Breast epithelium (tissue), 4 donors: ENCODE results near the gene WBP1. TPM values are rescaled to one million over a fixed set of nuclear protein-coding genes. Genes with fewer than 3 reads are reported as not detected.
"Not testable (repeated sequence)": the region's sequence is repeated elsewhere in the genome, so short reads cannot be mapped to it uniquely, and the experiment has no call there.

Experiments
- DNase-seq, 2 donors: peaks; one replicate each; pipeline ENCODE4 v3.0.0-alpha.2; 2019; ENCODE audit warnings: low spot score in 2 of 2
- H3K27ac ChIP-seq, 2 donors: fragments of 200-600 bp; sonication (generic) in 1 of 2; one replicate each; pipeline ENCODE4 v1.5.1; 2016 to 2019; ENCODE audit warnings: mild to moderate bottlenecking in 1 of 2
- H3K27me3 ChIP-seq, 2 donors: fragments of 200-600 bp; sonication (generic) in 1 of 2; one replicate each; pipeline versions ENCODE4 v1.5.1 to v1.6.0; 2017 to 2019; ENCODE audit warnings: control low read depth in 1 of 2, mild to moderate bottlenecking in 1 of 2
- H3K36me3 ChIP-seq: fragments of 200-600 bp; one replicate; pipeline ENCODE4 v1.5.1; 2019
- H3K4me1 ChIP-seq, 2 donors: fragments of 200-600 bp; sonication (generic); one replicate each; pipeline ENCODE4 v1.5.1; 2016 to 2019; ENCODE audit warnings: control low read depth in 1 of 2
- H3K4me3 ChIP-seq, 3 donors: fragments of 200-600 bp; sonication (generic); 1 replicate in 2 of 3; 2 replicates in 1 of 3; pipeline ENCODE4 v1.5.1; 2016 to 2019; ENCODE audit warnings: mild to moderate bottlenecking in 3 of 3, moderate library complexity in 2 of 3
- H3K9me3 ChIP-seq, 2 donors: fragments of 200-600 bp; sonication (generic) in 1 of 2; one replicate each; pipeline ENCODE4 v1.5.1; 2016 to 2019; ENCODE audit warnings: control low read depth in 1 of 2
- POLR2A ChIP-seq: fragments of 450-650 bp; IDR thresholded peaks from one replicate; pipeline ENCODE4 v1.6.1; 2016; ENCODE audit warnings: antibody characterized with exemption, mild to moderate bottlenecking, moderate library complexity
- POLR2AphosphoS5 ChIP-seq, 3 donors: sonication (generic); formaldehyde crosslinking; IDR thresholded peaks; one replicate each; pipeline ENCODE4 v1.6.1; 2017; ENCODE audit warnings: antibody characterized with exemption in 3 of 3
- intact Hi-C: fragments of 100-400 bp; cut with DNase I; formaldehyde crosslinking; loops from one replicate; pipeline ENCODE4 v1.15.1; 2023; ENCODE audit warnings: low total_unique reads
- total RNA-seq, 3 donors: library from RNA; depleted of rRNA; stranded (reverse); fragments of >200 nt; gene quantifications; one replicate each; pipeline ENCODE4 v1.1.0, GENCODE V29; 2016
- TF ChIP-seq, protein P1 (sequence below), 3 donors: fragments of 450-650 bp; IDR thresholded peaks; one replicate each; pipeline ENCODE4 v1.5.1; 2016 to 2017; ENCODE audit warnings: antibody characterized with exemption in 3 of 3, mild to moderate bottlenecking in 3 of 3, moderate library complexity in 3 of 3

Gene WBP1
- total RNA-seq, 3 donors from 2014 or later = 58.0 to 70.0 (median 61.9) TPM

DNA sequence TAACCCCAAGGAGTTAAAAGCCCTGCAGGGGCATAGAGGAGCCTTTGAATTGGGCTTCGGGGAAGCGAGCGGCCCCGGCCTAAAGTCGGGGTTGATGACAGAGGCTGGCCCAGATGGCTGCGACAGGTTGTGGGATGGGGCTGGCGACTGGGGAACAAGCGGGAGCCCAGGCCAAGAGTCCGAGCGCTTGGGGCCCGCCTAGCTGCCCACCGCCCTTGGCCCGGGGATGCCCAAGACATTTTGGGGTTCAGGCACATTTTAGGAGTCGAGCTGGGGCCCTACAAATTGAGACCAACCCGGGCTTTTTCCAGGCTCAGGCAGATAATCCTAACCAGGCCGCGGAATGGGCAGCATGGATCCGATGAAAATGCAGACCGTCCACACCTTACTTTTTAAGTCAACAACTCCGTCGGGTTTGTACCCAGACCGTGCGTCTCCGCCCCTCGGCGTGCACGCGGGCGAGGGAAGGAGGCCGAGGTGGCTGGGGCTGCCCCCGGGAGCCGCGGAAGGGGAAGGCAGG lies 17.0 kb upstream of the WBP1 start:
- intact Hi-C loops = no loop called here
- H3K27me3 ChIP-seq = no peaks in the 10 kb centered on the region
- H3K36me3 ChIP-seq = no peaks in the 10 kb centered on the region
- H3K4me1 ChIP-seq = peaks cover 5 to 15% of the 10 kb centered on the region in 2 donors
- peak overlapping the region; percentile 93 to 97 for H3K27ac ChIP-seq
- DNase-seq = peak in 1 of 2 donors; percentile 42
- TF ChIP-seq POLR2AphosphoS5 (IDR thresholded peaks at IDR 0.05) (no peak), POLR2A (no peak)
- TF ChIP-seq, protein P1, sequence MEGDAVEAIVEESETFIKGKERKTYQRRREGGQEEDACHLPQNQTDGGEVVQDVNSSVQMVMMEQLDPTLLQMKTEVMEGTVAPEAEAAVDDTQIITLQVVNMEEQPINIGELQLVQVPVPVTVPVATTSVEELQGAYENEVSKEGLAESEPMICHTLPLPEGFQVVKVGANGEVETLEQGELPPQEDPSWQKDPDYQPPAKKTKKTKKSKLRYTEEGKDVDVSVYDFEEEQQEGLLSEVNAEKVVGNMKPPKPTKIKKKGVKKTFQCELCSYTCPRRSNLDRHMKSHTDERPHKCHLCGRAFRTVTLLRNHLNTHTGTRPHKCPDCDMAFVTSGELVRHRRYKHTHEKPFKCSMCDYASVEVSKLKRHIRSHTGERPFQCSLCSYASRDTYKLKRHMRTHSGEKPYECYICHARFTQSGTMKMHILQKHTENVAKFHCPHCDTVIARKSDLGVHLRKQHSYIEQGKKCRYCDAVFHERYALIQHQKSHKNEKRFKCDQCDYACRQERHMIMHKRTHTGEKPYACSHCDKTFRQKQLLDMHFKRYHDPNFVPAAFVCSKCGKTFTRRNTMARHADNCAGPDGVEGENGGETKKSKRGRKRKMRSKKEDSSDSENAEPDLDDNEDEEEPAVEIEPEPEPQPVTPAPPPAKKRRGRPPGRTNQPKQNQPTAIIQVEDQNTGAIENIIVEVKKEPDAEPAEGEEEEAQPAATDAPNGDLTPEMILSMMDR (IDR thresholded peaks at IDR 0.05) = no peak
- H3K4me3 ChIP-seq = peak overlapping the region; percentile 47 to 84 (median 60)
- H3K9me3 ChIP-seq = no peaks in the 10 kb centered on the region

DNA sequence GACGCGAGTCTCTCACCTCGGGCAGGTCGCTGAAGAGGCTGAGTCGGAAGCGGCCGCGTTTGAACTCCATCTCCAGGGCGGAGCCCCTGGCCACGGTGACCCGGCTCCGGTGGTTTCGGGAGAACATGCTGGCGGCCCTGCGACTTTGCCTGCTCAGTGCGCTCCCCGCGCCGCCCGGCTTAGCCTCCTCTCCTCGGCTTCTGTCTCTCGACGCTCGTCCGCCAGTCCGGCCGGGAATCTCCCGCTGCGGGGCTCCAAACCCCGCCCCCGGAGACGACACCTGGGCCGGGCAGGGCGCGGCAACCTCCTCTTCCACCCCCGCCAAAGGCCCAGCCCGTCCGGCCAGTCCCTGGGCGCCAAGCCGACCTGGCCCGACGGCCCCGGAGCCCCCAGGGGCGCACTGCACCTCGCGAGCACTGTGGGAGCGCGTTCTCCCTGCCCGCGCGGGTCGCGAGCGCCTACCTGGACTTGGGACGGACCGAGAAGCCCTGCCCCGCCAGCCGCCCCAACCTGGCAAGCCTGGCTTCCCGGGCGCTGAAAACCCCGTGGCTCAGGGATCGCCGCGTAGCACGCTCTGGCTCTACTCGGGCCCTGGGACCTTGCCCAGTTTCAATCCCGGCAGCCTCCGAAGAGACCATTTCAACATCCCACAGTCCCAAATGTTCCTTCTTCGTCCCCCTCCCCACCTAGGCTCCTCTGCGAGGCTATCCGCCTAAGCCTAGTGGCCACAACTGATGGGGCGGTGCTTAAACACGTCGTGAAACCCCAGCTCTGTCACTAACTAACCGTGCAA lies 16.4 kb upstream of the WBP1 start, which contains the start of gene RTKN:
TSS of gene RTKN (minus strand) at position 248 of the 793 bp plus-strand sequence. CDS start at position 127, 121 bp downstream.
- peak in 2 of 3 donors; percentile 18 to 46 for TF ChIP-seq POLR2AphosphoS5 (IDR thresholded peaks at IDR 0.05)
- TF ChIP-seq, protein P1 (IDR thresholded peaks at IDR 0.05) = no peak
- Histone ChIP-seq H3K36me3 (no peaks in the 10 kb centered on the region), H3K4me1 (peaks cover 5 to 15% of the 10 kb centered on the region in 2 donors)

DNA sequence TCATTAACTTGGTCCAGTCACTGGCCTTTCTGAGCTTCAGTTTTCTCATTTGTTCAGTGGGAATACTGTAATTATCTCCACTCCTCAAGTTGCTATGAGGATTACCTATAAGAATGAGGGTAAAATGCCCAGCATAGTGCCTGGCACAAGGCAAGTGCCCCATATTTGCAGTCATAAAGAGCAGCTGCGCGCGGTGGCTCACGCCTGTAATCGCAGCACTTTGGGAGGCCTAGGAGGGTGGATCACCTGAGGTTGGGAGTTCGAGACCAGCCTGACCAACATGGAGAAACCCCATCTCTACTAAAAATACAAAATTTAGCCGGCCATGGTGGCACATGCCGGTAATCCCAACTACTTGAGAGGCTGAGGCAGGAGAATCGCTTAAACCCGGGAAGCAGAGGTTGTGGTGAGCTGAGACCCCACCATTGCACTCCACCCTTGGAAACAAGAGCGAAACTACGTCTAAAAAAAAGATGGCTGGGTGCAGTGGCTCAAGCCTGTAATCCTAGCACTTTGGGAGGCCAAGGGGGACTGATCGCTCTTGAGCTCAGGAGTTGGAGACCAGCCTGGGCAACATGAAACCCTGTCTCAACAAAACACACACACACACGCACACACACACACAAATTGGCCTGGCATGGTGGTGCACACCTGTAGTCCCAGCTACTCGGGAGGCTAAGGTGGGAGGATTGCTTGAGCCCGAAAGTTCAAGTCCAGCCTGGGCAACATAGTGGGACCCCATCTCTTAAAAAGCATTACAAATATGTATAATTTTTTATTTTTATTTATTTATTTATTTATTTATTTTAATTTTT lies 15.5 kb upstream of the WBP1 start:
- DNase-seq, H3K36me3 ChIP-seq, intact Hi-C loops, H3K9me3 ChIP-seq, H3K27me3 ChIP-seq: not testable (repeated sequence)
- Histone ChIP-seq H3K4me3 (peak overlapping the region; percentile 47 to 84 (median 60)), H3K27ac (peak overlapping the region; percentile 93 to 97), H3K4me1 (peaks cover 5 to 15% of the 10 kb centered on the region in 2 donors)

More for the DNA sequence above, 16.4 kb upstream of the WBP1 start, which contains the start of gene RTKN:
- Histone ChIP-seq H3K27ac (peak within 1 kb of the TSS; percentile 93 to 97), H3K9me3 (no peaks in the 10 kb centered on the region), H3K27me3 (no peaks in the 10 kb centered on the region), H3K4me3 (peak within 1 kb of the TSS; percentile 47 to 84 (median 60))
- intact Hi-C loops = no loop called here
- DNase-seq = peak; percentile 79 to 82

DNA sequence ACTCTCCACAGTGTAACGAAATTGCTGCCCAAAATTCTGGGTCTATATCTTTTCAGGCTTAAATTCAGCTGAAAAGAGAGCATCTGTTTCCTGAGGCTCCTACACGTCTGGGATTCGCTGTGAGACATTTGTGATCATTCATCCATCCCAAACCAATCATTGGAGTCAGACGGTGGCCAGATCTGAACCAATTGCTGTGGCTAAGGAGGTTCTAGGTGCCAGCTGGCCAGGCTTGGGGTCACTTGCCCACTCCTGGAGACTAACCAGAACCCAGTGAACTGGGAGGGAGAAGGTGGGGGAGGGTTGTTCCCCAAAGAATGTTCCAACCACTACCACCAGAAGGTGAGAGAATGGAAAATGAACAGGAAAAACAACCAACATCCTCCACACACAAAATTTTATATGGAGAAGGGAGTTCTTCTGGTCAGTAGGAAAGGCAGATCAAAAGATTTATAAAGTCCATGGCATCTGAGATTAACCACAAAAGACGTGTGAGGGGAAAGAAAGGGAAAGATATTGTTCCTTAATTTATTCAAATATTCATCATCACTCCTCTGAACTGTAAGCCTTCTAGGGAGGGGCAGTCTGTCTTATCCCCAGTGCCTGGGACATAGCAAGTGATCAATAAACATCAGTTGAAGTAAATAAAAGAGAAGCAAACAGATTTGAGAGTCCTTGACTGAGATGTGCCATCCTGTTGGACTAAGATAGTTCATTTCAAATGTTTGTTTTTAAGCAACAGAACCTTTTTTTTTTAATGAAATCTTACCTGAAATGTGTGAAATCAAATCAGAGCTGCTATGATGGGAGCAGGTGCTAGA lies 13.5 kb upstream of the WBP1 start:
- intact Hi-C loops = no loop called here
- H3K9me3 ChIP-seq = no peaks in the 10 kb centered on the region
- DNase-seq = no peak
- H3K4me3 ChIP-seq = no peak overlapping the region
- H3K4me1 ChIP-seq = no peaks in the 10 kb centered on the region
- H3K36me3 ChIP-seq = no peaks in the 10 kb centered on the region
- peak overlapping the region in 1 of 2 donors; percentile 14 for H3K27ac ChIP-seq
- no peaks in the 10 kb centered on the region for H3K27me3 ChIP-seq
- TF ChIP-seq POLR2AphosphoS5 (IDR thresholded peaks at IDR 0.05) (no peak), POLR2A (no peak)
- TF ChIP-seq, protein P1 (IDR thresholded peaks at IDR 0.05) = no peak
